GM19043 (cell line): ENCODE data around the gene ITPA.

Source experiments
- ATAC-seq: cut with Tn5 transposase; IDR thresholded peaks from one replicate; pipeline ENCODE4 v1.9.1; 2021; ENCODE audit warnings: low read depth; ENCODE audit not compliant: unreplicated experiment

The ITPA gene

DNA sequence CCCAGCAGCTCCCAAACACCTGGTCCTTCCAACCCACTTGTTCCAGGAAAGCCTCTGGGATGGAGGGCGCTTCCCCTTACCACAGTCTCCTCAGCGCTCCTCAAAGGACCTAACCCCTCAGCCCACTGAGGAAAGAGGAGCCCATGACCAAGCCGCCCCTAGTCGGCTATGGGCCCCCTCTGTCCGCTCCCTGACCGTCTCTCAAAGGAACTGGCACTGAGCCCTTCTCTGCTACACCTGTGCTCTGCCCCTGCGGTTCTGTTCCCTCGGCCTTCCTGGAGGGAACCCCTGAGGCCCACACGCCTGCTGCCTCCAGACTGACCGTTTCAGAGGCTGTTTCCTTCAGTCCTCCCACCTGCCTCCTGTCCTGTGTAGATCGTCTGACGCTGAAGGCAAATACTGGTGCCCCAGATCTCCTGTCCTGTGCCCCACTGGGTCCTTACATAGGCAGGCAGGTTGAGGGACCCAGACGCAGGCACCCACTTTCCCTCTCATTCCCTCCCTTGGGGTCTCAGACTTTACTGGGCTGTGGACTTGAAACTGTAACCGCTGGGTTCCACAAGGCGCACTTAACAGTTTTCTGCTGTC lies 31.6 kb downstream of the ITPA start:
- no peak for ATAC-seq

DNA sequence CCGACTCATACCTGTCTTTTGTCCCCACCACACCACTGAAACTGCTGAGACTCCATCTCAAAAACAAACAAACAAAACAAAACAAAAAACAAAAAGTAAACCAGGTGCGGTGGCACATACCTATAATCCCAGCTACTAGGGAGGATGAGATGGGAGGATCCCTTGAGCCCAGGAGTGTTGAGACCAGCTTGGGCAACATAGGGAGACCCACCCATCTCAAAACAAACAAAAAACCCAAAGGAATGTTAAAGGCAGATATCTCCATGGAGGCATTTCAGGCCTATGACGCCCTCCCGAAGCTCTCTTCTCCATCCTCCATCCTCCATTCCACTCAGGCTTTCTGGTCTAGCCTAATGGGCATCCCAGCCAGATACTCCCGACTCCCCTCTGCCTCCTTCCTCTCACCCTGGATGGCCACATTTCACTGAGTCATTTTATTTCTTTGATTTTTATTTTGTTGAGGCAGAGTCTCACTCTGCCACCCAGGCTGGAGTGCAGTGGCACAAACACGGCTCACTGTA lies 32.9 kb downstream of the ITPA start:
- ATAC-seq: no peak

DNA sequence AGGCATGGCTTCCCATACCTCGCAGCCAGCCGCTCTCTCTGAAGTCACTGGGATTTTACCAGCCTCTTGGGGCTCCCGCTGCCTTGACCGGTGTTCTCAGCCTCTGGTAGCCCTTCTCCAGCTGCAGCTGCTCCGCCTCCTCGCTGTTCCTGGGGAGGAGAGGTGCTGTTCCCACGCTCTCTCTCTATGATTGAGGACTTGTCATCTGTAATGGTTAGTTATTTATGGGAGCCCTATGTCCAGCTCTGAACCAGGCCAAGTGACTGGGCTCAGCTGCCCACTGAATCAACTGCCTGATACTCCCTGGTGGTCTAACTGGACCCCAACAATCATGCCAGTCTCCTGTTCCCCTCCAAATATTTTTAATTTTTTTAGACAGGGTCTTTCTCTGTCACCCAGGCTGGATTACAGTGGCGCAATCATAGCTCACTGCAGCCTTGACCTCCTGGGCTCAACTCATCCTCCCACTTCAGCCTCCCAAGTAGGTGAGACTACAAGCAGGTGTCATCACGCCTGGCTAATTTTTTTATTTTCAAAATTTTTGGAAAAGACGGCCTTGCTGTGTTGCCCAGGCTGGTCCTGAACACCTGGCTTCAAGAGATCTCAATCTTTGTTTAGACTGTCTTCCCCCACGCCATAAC lies 34.5 kb downstream of the ITPA start:
- no peak for ATAC-seq

DNA sequence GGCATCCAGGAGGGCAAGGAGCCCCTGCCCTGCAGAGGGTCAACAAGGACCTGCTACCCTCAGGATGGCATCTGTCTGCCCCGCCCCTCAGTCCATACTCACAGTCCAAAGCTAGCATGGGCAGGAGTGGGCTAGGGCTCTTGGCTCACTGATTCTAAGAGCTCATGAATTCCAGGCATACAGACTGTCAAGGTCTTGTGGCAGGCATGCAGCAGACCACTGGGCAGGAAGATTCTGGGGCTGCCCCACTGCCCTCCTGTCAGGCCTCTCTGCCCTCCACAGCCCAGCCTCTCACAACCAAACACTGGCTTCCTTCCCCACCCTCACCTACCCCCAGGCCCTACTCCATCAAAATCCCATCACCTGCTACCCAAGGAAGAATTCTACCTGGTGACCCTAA lies 35.3 kb downstream of the ITPA start:
- ATAC-seq: no peak

DNA sequence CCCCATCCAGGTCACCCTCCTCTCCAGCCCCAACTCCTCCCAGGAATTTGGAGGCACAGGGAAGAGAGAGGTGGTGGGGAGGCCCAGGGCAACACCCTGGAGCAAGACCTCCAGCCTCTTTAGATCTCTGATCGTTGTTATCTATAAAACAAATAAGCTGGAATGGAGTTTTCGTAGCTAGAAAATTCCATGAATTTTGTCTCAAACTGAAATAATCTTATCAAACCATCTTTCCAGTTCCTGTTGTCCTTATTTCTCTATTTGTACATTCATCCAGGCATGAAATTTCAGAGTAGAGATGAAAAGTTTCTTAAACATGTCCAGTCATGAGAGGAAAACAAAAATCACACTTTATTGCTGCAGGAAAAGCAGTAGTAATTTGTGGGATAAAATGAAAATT lies 35.9 kb downstream of the ITPA start:
- ATAC-seq: no peak

DNA sequence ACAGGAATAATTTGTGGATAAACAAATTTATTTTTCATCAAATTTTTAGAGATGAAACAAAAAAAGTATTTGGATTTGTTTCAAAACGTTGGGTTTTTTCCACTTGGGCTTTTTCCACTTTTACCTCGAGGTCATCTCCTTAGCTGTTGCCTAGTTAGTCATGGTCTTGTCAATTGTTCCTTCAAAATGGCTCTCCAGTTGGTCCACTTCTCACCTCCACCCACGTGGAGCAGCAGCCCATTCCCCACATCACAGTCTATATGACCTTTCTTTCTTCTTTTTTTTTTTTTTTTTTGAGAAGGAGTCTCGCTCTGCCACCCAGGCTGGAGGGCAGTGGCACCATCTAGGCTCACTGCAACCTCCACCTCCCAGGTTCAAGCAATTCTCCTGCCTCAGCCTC lies 36.4 kb downstream of the ITPA start:
- ATAC-seq: no peak

DNA sequence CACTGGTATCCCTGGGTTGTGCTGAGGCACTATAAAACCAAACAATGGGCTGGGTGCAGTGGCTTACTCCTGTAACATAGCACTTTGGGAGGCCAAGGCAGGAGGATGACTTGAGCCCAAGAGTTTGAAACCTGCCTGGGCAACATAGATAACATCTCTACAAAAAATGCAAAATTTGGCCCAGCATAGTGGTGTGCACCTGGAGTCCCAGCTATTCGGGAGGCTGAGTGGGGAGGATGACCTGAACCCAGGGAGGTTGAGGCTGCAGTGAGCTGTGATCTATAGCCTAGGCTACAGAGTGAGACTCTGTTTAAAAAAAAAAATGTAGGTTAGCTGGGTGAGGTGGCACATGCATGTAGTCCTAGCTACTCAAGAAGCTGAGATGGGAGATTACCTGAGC lies 37.4 kb downstream of the ITPA start:
- no peak for ATAC-seq

DNA sequence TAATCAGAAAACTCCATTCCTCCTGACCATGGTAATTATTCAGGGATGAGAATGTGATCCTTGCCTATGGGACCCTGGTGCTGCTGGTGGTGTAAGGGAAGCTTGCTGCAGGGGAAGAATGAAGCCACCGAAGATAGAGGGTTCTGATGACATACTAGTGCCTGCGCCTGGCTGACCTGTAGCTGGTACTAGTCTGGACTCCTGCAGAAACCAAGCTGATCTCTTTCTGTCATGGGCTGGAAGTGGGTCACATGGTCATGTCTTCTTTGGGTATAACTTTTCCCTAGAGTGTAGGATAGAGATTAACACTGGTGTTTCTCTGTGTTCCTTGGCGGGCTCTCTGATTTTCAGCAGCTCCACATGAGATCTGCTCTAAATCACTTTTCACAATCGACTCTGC lies 38.3 kb downstream of the ITPA start:
- no peak for ATAC-seq

DNA sequence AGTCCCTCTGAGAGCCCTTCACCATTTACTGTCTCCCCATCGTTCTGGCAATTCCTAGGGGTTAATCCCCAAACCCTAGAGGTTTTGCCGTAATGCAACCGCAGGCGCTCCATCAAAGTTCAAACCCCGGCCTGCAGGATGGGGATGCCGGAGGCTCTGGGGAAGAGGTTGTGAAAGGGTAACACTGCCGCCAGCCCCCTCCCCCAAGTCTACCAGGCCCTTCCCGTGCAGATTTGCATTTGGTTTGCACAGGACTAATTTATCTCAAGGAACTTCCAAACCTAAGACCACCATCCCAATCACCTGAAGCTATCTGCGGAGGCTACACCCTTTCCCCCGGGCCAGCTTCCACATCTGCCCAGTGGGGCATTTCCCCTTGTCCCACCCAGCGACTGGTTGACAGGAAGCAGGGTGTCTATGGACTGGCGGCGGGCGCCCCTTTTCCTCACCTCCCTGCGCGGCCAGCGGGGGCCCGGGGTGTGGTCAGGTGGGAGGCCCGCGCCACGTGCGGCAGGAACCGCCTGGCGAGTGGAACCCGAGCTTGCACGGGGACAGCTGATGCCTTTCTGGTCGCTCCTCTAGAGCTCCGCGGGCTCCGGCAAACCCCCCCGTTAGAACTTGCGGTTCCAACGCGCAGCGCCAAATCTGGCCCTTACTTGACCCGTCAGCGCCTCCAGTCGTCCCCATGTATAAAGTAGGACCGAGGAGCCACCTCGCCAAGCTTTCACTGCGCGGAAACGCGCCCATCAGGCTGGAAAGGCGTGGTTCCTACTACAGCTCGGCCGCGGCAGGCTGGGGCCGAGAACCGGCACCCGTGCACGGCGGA lies 39.1 kb downstream of the ITPA start:
- ATAC-seq: no peak

DNA sequence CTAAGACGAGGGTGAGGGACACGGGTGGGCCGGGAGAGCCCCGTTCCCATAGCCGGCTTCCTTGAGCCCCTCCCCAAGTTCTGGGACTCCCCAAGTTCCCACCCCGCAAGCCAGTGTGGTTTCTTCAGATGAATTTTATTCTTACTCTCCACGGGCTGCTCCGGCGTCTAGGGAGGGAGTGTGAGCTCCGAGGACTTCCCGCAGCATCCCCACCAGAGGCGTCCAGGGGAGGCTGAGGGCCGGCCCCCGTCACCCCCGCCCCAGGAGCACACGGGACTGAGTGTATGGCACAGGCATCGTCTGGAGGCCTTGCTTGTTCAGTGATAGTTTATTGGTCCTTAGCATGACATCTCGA lies 39.7 kb downstream of the ITPA start:
- ATAC-seq: no peak

DNA sequence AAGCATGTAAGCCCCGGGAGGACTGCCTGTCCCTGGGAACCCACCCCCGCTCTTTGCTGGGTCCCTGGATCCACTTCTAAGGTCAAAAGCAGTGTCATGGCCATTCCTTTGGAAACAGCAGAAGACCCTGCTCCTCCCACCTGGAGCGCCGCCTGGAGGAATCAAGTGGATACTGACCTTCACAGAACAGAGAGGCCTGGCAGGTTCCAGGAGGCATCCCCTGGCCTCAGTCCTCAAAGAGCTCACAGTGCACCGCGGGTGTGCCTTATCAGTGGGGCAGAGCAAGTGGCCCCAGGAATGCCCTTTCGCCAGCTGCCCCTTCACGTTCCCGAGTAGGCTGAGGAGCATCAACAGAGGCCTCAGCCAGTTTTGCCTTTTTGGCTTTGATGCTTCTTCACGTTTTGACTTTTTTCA lies 40.8 kb downstream of the ITPA start:
- ATAC-seq: no peak

DNA sequence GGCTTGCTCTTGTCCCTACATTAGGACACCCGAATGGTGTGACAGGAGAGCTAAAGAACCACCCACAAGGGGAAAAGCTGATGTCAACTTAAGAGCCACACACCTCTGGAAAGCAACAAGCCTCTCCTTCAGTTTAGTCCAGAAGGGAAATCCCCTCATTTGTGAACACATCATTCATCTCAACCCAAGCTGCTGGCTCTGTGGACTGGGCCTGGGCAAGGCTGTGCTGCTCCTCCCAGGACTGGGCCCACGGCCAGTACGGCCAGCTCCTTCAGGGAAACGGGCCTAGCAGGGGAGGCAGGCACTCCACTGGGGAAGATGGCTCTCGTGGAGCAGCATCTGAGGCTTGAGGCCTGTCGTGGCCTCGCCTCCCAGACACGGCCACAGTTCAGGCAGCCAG lies 42.5 kb downstream of the ITPA start:
- ATAC-seq: no peak

DNA sequence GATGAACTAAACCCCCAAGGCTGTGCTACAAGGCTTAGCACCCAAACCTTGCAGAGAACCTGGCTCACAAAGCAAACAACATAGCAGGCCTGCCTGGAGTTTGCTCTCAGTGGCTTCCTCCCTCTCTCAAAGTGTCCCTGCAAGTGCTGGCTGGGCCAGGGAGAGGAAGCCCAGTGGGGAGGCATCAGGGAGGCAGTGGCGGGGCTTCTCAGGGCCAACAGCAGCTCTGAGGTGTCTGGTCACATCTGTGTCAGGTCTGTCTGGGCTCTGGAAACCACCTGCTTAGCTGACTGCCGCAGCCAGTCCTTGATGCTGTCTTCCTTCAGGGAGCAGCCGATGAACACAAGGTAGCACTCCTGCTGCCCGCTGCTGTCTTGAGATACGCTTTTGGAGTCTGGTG lies 46.4 kb downstream of the ITPA start:
- no peak for ATAC-seq

DNA sequence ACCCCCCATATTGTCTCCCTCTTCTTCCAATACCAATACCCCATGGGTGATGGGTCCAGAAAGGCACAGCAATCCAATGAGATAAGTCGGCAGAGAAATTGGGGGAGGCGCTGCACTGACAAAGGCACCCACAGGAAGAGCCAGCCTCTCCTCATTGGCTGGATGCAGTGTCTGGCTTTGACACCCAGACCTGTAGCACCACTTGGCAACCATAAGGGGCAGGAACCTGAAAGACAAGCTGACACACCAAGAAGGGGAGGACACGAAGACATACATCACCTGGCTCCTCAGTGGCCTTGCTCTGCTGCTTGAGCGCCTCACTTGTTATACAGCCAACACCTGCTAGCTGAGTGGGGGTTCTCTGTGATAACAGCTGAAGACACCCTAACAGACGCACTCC lies 49.1 kb downstream of the ITPA start:
- ATAC-seq: no peak

DNA sequence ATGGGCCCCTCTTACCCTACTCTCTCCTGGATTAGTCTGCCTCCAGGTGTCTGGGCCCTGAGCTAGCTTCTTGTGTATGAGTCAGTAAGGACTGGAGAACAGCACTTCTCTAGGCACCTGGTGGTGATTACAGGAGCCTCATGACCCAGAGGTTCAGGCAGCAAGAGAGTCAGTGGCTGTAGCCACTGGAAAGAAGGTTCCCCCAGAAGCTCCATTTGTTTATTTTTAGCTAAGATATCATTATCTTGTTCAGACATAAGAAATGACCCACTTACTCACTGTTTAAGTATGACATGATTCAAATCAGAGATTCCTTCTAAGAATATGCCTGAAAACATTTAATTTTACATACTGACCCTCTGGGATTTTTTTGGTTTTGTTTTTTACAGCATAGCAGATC lies 53.3 kb downstream of the ITPA start:
- ATAC-seq: no peak

DNA sequence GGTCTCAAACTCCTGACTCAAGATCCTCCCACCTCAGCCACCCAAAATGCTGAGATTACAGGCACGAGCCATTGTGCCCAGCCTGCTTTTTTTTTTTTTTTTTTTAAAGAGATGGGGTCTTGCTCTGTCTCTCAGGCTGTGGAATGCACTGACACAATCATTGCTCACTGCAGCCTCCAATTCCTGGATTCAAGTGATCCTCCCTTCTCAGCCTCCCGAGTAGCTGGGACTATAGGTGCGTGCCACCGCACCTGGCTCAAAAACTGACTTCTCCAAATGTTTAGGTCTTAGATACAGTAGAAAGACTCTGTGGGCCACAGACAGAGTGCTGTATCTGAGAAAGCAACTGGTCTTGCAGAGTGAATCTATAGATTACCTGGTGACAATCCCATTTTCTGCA lies 60.8 kb downstream of the ITPA start:
- no peak for ATAC-seq

DNA sequence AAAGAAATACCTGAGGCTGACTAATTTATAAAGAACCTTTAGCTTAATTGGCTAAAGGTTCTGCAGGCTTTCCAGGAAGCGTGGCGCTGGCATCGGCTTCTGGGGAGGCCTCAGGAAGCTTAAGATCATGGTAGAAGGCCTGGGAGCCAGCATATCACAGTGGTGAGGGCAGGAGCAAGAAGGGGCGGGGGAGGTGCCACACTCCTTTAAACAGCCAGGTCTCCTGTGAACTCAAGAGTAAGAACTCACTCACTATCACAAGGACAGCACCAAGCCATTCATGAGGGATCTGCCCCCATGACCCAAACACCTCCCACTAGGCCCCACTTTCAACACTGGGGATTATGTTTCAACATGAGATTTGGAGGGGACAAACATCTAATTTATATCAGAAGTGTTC lies 64.1 kb downstream of the ITPA start:
- ATAC-seq: no peak
